ENCODE measurements around the gene BCAN.

DNA sequence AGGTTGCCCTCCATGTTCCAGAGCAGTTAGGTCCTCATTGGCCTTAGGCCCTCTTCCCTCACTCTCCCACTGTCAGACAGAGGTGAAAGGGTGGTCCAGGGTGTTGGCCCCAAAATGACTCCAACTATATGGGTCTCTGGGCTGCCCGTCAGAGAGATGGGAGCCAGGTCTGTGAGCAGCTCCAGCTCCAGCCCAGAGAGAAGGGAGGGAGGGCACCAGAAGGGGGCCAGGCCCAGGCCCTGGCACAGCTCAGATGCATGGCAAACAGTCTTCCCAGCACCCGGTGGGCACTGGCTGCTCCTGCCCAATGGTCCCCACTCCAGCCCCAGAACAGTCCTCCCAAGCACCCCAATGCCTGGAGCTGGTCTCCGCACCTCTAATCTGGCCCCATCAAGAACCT is 2.2 kb downstream of the BCAN start:
- TF ChIP-seq, protein P1, sequence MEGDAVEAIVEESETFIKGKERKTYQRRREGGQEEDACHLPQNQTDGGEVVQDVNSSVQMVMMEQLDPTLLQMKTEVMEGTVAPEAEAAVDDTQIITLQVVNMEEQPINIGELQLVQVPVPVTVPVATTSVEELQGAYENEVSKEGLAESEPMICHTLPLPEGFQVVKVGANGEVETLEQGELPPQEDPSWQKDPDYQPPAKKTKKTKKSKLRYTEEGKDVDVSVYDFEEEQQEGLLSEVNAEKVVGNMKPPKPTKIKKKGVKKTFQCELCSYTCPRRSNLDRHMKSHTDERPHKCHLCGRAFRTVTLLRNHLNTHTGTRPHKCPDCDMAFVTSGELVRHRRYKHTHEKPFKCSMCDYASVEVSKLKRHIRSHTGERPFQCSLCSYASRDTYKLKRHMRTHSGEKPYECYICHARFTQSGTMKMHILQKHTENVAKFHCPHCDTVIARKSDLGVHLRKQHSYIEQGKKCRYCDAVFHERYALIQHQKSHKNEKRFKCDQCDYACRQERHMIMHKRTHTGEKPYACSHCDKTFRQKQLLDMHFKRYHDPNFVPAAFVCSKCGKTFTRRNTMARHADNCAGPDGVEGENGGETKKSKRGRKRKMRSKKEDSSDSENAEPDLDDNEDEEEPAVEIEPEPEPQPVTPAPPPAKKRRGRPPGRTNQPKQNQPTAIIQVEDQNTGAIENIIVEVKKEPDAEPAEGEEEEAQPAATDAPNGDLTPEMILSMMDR (IDR thresholded peaks at IDR 0.05): no peak
- no peak for TF ChIP-seq POLR2A (IDR thresholded peaks at IDR 0.05)

All from lower leg skin (tissue), 3 donors.